G401.6 (cell line): Measurements from ENCODE around the gene KCNT1.

ENCODE experiments used
- FAIRE-seq: peaks from 2 replicates; lab custom pipeline; 2012; peaks lifted over from hg19 to GRCh38; lab: Jason Lieb, UNC

The KCNT1 gene

GRCh38 chr9:135673941-135674340, 28.0 kb upstream of the KCNT1 start:
- FAIRE-seq = no peak

DNA sequence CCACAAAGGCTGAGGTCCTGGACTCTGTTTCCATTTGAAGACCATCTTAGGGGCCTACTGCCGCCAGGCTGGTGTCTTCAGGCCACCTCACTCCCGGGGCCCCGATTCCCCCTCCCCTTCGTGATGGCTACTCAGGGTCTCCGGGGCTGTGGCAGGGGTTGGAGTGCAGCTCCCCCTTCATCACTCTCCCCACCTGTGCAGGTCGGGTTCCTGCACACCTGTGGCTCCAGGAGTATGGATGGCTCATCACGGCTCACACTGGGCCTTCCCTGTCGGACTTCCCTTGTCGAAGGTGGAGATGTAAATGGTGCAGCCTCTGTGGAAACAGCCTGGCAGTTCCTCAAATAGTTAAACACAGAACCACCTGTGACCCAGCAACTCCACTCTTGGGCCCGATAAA, 27.0 kb upstream of the KCNT1 start:
- FAIRE-seq = no peak

DNA sequence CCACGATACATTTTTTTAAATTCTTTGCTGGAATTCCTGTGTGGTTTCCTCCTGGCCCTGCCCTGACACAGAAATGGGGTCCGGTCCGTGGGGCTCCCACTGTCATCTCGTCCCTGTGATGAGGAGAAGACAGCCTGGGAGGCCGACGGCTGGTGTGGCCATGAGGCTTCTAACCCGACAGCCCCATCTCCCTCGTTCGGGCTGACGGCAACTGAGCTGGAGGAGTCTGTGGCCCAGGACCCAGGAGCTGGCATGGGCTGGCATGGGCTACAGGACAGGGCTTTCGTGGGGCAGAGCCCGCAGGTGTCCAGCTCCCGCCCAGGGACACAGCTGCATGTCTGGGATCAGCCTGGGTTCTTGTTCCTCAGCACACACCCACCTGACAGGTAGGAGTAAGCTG, 25.1 kb upstream of the KCNT1 start:
- FAIRE-seq = no peak

- FAIRE-seq = no peak
Measured at GRCh38 chr9:135677641-135678168, 24.3 kb upstream of the KCNT1 start.

DNA sequence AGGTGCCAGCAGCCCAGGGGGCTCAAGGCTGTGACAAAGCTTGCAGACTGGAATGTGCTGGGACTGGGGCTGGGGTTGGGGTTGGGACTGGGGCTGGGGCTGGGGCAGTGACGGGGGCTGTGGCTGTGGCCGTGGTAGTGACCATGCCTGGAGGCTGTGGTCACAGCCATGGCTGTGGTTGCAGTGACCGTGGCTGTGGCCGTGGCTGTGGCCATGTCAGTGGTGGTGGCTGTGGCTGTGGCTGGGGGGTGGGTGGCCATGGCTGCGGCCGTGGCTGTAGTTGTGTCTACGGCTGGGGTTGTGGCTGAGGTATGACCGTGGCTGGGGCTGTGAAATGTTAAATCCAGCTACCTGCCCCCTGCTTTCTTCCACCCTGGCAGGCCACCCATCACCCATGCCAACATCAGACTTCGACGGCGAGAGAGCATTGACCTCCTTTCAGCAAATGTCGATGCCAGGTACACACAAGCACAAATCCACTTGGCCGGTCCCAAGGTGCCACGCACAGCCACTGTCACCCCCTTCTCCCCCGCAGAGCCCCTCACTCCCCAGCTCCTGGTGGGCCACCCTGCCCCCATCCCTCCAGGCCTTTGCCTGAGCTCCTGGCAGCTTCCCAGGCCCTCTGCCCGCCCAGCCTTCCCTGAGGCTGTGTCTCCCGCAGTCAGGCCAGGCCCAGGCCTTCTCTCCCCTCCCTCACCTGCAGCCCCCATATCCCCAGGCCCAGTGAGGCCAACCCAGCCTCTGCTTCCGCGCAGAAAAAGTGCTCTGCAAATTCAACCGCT, 23.6 kb upstream of the KCNT1 start:
- FAIRE-seq = no peak

GRCh38 chr9:135680056-135680455, 21.9 kb upstream of the KCNT1 start:
- FAIRE-seq = no peak

DNA sequence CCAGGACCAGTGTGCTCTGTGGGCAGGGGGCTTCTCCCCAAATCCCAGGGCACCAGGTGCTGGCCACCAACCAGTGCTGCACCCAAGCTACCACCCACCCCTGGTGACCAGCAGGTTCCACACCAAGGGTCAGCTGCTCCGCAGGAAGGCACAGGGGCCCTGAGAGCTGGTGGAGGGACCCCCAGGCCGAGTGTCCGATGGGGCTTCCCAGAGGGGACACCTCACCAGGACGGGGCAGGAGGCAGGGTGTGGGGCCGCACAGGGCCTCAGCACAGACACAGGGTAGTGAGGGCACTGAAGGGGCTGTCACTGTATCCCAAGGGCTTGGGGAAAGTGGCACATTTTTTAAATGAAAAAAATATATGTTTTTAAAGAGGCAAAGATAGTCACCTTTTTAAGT, 20.8 kb upstream of the KCNT1 start:
- no peak for FAIRE-seq

DNA sequence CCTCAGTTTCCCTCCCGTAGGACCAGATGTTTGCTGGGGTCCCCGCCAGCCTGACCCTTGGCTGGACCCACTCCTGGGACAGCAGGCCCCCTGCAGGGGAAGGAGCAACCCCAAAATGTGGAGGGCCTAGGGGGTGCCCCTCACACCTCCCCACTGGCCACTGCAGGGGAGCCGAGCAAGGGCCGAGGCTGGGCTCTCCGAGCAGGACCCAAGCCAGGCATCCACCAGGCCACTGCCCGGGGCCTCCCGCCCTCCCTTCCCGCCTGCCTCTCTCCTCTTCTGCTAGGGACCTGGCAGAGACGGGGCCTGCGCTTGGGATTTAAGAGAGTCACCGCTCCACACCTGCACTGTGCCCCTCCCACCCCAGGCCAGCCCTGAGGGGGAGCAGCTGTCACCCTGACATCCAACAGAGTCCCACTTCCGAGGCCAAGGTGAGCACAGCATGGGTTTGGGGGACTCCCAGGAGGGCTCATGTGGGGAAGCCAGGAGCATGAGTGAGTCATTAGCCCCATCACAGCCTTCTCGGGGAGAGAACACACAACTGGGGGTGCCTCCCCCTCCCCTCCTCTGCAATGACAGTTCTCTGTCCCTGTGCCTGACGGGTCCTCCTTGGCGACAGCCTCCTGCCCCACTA, 18.5 kb upstream of the KCNT1 start:
- no peak for FAIRE-seq

GRCh38 chr9:135684691-135685090, 17.3 kb upstream of the KCNT1 start:
- no peak for FAIRE-seq

DNA sequence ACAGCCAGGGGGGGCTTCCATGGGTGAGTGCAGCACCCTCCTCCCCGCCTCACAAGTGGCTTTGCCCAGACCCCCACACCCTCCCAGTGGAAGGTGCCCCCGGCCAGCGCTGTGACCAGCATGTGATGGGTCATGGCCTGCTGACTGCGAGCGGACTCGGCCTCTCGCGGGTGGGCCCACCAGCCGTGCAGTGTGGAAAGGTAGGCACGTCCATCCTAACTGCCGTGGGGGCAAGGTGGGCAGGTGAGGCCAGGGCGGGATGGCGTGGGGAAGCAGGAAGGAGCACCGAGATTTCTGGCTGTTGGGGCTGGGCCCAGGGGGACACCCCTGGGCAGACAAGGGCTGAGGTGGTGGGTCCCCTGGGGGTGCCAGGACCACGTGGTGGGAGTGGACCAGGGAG, 14.8 kb upstream of the KCNT1 start:
- FAIRE-seq = no peak

- FAIRE-seq = no peak
Measured at GRCh38 chr9:135689011-135689410, 13.0 kb upstream of the KCNT1 start.

DNA sequence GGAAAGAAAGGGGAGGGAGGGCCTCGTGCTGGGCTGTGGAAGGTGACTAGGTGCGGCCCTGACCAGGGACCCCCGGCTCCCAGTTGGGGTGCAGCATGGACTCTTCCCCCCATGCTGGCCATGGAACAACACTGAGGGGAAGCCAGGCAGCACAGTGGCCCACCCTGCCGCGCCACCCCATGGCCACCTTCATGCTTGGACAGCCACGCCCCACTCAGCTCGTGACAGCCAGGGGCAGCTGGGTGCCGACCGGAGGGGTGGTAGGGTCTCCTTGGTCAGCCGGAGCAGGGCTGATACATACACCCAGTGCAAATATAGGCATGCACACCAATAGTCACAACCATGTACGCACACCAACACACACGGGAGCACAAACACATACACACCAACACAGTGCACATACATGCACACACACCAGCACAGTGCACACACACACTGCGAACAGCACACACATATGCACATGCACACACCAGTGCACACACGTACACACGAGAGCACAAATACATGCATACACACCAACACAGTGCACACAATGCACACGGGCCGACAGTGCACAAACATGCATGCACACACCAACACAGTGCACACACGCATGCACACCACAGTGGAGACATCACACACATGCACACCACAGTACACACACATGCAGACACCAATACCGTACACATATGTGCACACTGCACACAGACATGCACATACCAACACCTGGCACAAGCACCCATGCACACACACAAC, 11.0 kb upstream of the KCNT1 start:
- no peak for FAIRE-seq

- FAIRE-seq = no peak
Measured at GRCh38 chr9:135692410-135692809, 9.6 kb upstream of the KCNT1 start.

DNA sequence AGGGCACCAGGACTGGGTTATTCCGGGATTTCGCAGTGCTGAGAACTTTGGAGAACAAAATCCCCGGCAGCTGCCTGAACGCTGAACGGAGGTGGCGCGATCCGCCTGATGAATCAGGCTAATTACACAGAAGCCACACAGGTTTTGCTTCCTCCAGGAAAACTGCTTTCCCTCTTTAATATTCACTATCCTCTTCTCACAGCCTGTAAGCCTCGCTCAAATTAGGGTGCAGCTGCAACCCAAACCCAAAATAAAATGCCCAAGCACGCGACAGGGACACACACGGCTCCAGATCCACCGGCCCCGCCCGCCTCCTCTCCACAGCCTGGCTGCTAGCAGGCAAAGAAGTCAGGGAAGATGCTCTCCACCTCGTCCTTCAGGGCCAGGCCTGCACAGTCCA, 8.7 kb upstream of the KCNT1 start:
- no peak for FAIRE-seq

DNA sequence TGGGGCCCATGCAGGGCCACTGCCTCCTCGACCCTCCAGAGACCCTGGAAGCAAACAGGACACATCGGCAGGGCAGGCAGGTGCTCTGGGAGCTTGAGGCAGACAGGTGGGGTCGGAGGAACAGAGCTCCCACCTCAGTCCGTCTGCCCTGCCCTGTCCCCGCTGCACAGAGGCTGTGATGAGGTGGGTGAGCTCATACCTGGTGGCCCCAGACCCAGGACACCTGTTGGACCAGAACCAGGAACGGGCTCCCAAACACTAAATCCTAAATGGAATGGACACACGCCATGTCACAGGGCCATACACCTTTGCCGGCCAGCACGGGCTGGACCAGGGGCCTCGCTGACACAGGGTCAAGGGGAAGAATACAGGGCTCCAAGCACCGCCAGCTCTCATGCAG, 8.2 kb upstream of the KCNT1 start:
- FAIRE-seq = no peak

- FAIRE-seq = no peak
Measured at GRCh38 chr9:135694414-135694813, 7.6 kb upstream of the KCNT1 start.

- FAIRE-seq = no peak
Measured at GRCh38 chr9:135695036-135695435, 6.9 kb upstream of the KCNT1 start.

DNA sequence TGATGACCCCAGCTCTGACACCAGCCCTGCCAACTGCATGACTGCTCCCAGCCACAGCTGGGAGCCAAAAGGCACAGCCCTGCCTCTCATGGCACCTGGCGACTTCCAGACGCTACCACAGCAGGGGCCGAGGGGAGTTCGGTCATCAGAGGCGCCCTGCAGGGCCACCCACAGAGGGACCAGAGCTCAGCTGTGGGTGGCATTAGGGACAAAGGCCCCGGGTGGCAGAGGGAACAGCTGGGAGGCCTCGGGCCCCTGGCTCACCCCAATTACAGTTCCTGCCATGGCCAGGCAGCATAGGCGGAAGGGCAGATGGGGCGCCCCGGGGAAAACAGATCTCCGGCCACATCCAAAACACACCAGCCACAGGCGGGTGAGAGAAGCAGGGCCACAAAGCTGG, 6.3 kb upstream of the KCNT1 start:
- FAIRE-seq = no peak

GRCh38 chr9:135696446-135696845, 5.5 kb upstream of the KCNT1 start:
- FAIRE-seq = no peak

DNA sequence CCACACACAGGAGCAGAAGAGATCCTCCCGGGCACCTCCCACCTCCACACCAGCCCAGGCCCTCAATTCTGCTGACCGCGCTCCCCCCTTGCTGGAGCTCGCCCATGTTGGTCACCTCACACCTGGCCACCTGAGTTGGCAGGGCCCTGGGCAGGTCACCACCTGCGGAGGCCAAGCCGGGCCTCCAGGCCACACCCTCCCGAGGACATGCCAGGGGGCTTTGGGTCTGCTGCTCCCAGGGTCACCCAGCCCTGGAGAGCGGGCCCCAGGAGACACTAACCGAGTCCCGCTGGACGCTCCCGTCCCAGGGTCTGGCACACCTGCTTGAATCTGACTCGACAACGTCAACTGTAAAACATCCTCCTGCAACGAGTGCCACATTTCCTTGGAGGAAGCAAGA, 4.8 kb upstream of the KCNT1 start:
- FAIRE-seq = no peak

DNA sequence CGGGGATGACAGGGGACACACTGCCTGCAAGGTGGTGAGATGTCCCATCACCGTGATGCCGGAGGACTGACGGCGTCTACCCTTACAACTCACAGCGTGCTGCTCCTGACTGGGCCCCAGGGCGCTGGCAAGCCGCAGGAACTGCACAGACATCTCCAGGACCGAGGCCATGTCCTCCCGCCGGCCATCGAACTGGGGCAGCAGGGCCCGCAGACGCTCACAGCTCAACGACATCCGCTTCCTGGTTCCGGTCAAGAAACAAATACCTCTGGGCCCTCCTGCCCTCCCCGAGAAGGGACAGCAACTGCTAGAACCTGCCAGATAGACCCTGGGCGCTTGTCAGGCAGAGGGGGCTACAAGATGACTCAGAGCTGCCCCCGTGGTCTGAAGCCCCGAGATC, 3.7 kb upstream of the KCNT1 start:
- FAIRE-seq = no peak

GRCh38 chr9:135698767-135699166, 3.2 kb upstream of the KCNT1 start:
- no peak for FAIRE-seq

- FAIRE-seq = no peak
Measured at GRCh38 chr9:135699440-135699839, 2.5 kb upstream of the KCNT1 start, which contains the start of gene SOHLH1. Gene SOHLH1, minus strand, starts transcription at chr9:135699481. Its CDS starts 14 bp downstream, at chr9:135699467.
